ENCODE data around the gene TPP2.

TPP2 gene

GRCh38 chr13:102620516-102620915, 23.7 kb downstream of the TPP2 start:
- Histone ChIP-seq H3K4me1 (ENCODE audit: insufficient read depth, low read length, severe bottlenecking) (no peaks in the 10 kb centered on the region), H3K4me3 (ENCODE audit: low read depth, low read length, poor library complexity, severe bottlenecking) (no peak overlapping the region), H3F3A (ENCODE audit: insufficient read depth, low read length) (no peaks in the 10 kb centered on the region), H3K9me2 (ENCODE audit: low read depth, low read length) (no peaks in the 10 kb centered on the region), H4K20me1 (ENCODE audit: insufficient read depth, low read length) (no peaks in the 10 kb centered on the region), H3K9me3 (ENCODE audit: low read length) (no peaks in the 10 kb centered on the region), H3K27ac (ENCODE audit: low read depth, low read length, poor library complexity, severe bottlenecking) (no peak overlapping the region), H3K27me3 (ENCODE audit: insufficient read depth, low read length) (no peaks in the 10 kb centered on the region), H3K4me2 (ENCODE audit: low read length) (no peak overlapping the region), H2AFZ (ENCODE audit: low read length) (no peak overlapping the region), H3K36me3 (ENCODE audit: insufficient read depth, low read length) (peaks cover 92% of the 10 kb centered on the region), H3K79me2 (ENCODE audit: insufficient read depth, low read length) (no peaks in the 10 kb centered on the region), H3K9ac (ENCODE audit: low read length) (no peak overlapping the region)
- TF ChIP-seq EZH2 (IDR thresholded peaks at IDR 0.05; ENCODE audit: borderline replicate concordance, low read length) (no peak), CTCF (IDR thresholded peaks at IDR 0.05; ENCODE audit: low read length) (no peak)

GRCh38 chr13:102626928-102627327, 30.1 kb downstream of the TPP2 start:
- no peak for TF ChIP-seq CTCF (IDR thresholded peaks at IDR 0.05; ENCODE audit: low read length)
- TF ChIP-seq EZH2 (IDR thresholded peaks at IDR 0.05; ENCODE audit: borderline replicate concordance, low read length), result no peak

GRCh38 chr13:102628559-102628958, 31.8 kb downstream of the TPP2 start:
- no peaks in the 10 kb centered on the region for H3K27me3 ChIP-seq (ENCODE audit: insufficient read depth, low read length)
- no peaks in the 10 kb centered on the region for H3K9me2 ChIP-seq (ENCODE audit: low read depth, low read length)
- no peaks in the 10 kb centered on the region for H3K79me2 ChIP-seq (ENCODE audit: insufficient read depth, low read length)
- no peak overlapping the region for H3K4me2 ChIP-seq (ENCODE audit: low read length)
- peaks cover 92% of the 10 kb centered on the region for H3K36me3 ChIP-seq (ENCODE audit: insufficient read depth, low read length)
- H3K4me3 ChIP-seq (ENCODE audit: low read depth, low read length, poor library complexity, severe bottlenecking), result no peak overlapping the region
- H3K4me1 ChIP-seq (ENCODE audit: insufficient read depth, low read length, severe bottlenecking), result no peaks in the 10 kb centered on the region
- no peak overlapping the region for H2AFZ ChIP-seq (ENCODE audit: low read length)
- no peak for TF ChIP-seq EZH2 (IDR thresholded peaks at IDR 0.05; ENCODE audit: borderline replicate concordance, low read length)
- no peak for TF ChIP-seq CTCF (IDR thresholded peaks at IDR 0.05; ENCODE audit: low read length)
- no peaks in the 10 kb centered on the region for H3K9me3 ChIP-seq (ENCODE audit: low read length)
- H3K27ac ChIP-seq (ENCODE audit: low read depth, low read length, poor library complexity, severe bottlenecking), result no peak overlapping the region
- H4K20me1 ChIP-seq (ENCODE audit: insufficient read depth, low read length), result no peaks in the 10 kb centered on the region
- no peak overlapping the region for H3K9ac ChIP-seq (ENCODE audit: low read length)
- no peaks in the 10 kb centered on the region for H3F3A ChIP-seq (ENCODE audit: insufficient read depth, low read length)

More at GRCh38 chr13:102626928-102627327, 30.1 kb downstream of the TPP2 start:
- Histone ChIP-seq H4K20me1 (ENCODE audit: insufficient read depth, low read length) (no peaks in the 10 kb centered on the region), H3K9ac (ENCODE audit: low read length) (no peak overlapping the region), H3K4me3 (ENCODE audit: low read depth, low read length, poor library complexity, severe bottlenecking) (no peak overlapping the region), H3K9me2 (ENCODE audit: low read depth, low read length) (no peaks in the 10 kb centered on the region), H3K27me3 (ENCODE audit: insufficient read depth, low read length) (no peaks in the 10 kb centered on the region), H3K27ac (ENCODE audit: low read depth, low read length, poor library complexity, severe bottlenecking) (no peak overlapping the region), H3K4me1 (ENCODE audit: insufficient read depth, low read length, severe bottlenecking) (no peaks in the 10 kb centered on the region), H3K79me2 (ENCODE audit: insufficient read depth, low read length) (no peaks in the 10 kb centered on the region), H3K9me3 (ENCODE audit: low read length) (no peaks in the 10 kb centered on the region), H3K4me2 (ENCODE audit: low read length) (no peak overlapping the region), H3F3A (ENCODE audit: insufficient read depth, low read length) (no peaks in the 10 kb centered on the region), H2AFZ (ENCODE audit: low read length) (no peak overlapping the region), H3K36me3 (ENCODE audit: insufficient read depth, low read length) (peaks cover 92% of the 10 kb centered on the region)
